GM18951 (cell line): ENCODE data around the gene ENTPD2.
"Not testable (repeated sequence)": the region's sequence is repeated elsewhere in the genome, so short reads cannot be mapped to it uniquely, and the experiment has no call there.

Source experiments
- POLR2A ChIP-seq: IDR thresholded peaks from 4 replicates; pipeline ENCODE4 v1.6.1; 2011; ENCODE audit warnings: mild to moderate bottlenecking; ENCODE audit not compliant: insufficient read length, insufficient read depth; ENCODE audit errors: extremely low read depth
- in situ Hi-C: fragments of 300-500 bp; cut with MboI; formaldehyde crosslinking; loops from one replicate; pipeline ENCODE4 v1.12.0; 2022; ENCODE audit warnings: low sequenced_read_pairs, mixed read lengths, inconsistent platforms; ENCODE audit not compliant: unreplicated experiment

ENTPD2 gene

GRCh38 chr9:137064880-137065164 lies 11.0 kb upstream of the ENTPD2 start:
- in situ Hi-C loops = no loop called here
- no peak for TF ChIP-seq POLR2A

- no peak for TF ChIP-seq POLR2A
- in situ Hi-C loops = no loop called here
Observed at GRCh38 chr9:137064027-137064879, 10.4 kb upstream of the ENTPD2 start.

- in situ Hi-C loops = no loop called here
- TF ChIP-seq POLR2A = no peak
Observed at GRCh38 chr9:137063311-137064026, 9.6 kb upstream of the ENTPD2 start.

- in situ Hi-C loops = not testable (repeated sequence)
Observed at GRCh38 chr9:137062798-137063197, 8.9 kb upstream of the ENTPD2 start.

GRCh38 chr9:137062384-137062783 lies 8.5 kb upstream of the ENTPD2 start:
- in situ Hi-C loops = no loop called here
- TF ChIP-seq POLR2A = no peak

GRCh38 chr9:137058521-137059234 lies 4.8 kb upstream of the ENTPD2 start:
- in situ Hi-C loops = no loop called here
- no peak for TF ChIP-seq POLR2A

- in situ Hi-C loops = no loop called here
- no peak for TF ChIP-seq POLR2A
Observed at GRCh38 chr9:137057545-137057944, 3.7 kb upstream of the ENTPD2 start.

- TF ChIP-seq POLR2A = no peak
- in situ Hi-C loops = no loop called here
Observed at GRCh38 chr9:137056739-137057415, 3.0 kb upstream of the ENTPD2 start.

- no peak for TF ChIP-seq POLR2A
- in situ Hi-C loops = no loop called here
Observed at GRCh38 chr9:137055385-137056364, 1.8 kb upstream of the ENTPD2 start.

GRCh38 chr9:137054932-137055384 lies 1.1 kb upstream of the ENTPD2 start:
- in situ Hi-C loops = no loop called here
- TF ChIP-seq POLR2A = no peak

GRCh38 chr9:137052998-137053943 lies 590 bp downstream of the ENTPD2 start:
- in situ Hi-C loops = no loop called here
- TF ChIP-seq POLR2A = no peak
